ENCODE measurements around the gene MED27. TPM values are rescaled to one million over a fixed set of nuclear protein-coding genes. Genes with fewer than 3 reads are reported as not detected.

The MED27 gene
- total RNA-seq, 1 donor from 2014 or later = 41.0 TPM

DNA sequence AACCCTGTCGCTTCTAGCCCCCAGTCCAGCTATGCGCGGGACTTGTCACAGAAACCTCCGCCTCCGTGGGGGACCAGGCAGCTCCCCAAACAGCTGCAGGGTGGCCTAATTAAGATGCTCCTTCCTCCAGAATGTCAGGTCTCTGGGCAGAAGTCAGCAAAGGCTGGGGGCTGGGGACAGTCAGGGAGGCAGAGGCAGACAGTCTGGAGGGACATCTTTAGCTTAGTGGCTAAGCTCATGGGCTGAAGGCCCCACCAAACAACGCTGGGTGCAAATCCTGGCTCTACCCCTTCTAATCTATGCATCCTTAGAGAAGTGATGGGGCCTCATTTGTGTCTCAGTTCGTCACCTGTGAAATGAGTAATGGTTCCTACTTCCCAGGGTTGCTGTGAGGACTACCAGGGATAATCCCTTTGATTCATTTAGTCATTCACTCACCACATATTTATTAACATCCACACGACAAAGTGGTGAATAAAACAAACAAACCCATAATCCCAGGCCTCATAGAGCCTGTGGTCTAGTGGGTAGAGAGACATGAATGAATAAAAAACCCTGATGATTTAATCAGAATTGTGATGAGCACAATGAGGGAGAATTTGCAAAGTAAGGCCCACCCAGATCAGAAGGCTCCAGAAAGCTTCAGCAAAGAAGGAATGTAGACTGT lies 20.2 kb upstream of the MED27 start:
- intact Hi-C loops (cut with micrococcal nuclease) = no loop called here
- DNase-seq (ENCODE audit: low spot score) = no peak
- no peak overlapping the region for H3K27ac Mint-ChIP-seq
- no peaks in the 10 kb centered on the region for H3K4me1 Mint-ChIP-seq (ENCODE audit: low read depth)
- no peaks in the 10 kb centered on the region for H3K9me3 Mint-ChIP-seq
- peaks cover 18% of the 10 kb centered on the region for H3K27me3 Mint-ChIP-seq (ENCODE audit: insufficient read depth)
- no peak overlapping the region for H3K4me3 Mint-ChIP-seq
- H3K36me3 Mint-ChIP-seq (ENCODE audit: low read depth) = no peaks in the 10 kb centered on the region

DNA sequence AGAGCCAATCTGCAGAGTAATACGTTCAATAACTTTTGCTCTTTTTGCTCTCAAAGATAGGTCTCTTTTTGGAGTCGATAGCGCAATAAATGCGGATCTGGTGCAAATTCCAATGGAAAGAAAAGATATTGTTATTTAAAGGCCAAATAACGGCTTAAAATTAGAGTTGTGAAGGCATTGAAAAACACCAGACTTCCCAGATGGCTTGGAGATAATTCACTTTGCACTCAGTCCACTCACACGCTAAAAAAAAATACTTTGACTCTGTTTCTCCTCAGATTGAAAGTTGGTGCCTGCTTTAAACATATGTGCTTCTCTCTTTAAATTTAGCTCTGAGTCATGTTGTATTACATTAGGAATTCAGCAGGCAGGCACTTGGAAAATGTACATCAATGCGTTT lies 19.5 kb upstream of the MED27 start:
- Mint-ChIP-seq H3K36me3 (ENCODE audit: low read depth) (no peaks in the 10 kb centered on the region), H3K27ac (no peak overlapping the region), H3K4me1 (ENCODE audit: low read depth) (no peaks in the 10 kb centered on the region), H3K9me3 (no peaks in the 10 kb centered on the region), H3K27me3 (ENCODE audit: insufficient read depth) (peaks cover 22% of the 10 kb centered on the region), H3K4me3 (no peak overlapping the region)
- DNase-seq (ENCODE audit: low spot score) = no peak
- intact Hi-C loops (cut with micrococcal nuclease) = no loop called here

DNA sequence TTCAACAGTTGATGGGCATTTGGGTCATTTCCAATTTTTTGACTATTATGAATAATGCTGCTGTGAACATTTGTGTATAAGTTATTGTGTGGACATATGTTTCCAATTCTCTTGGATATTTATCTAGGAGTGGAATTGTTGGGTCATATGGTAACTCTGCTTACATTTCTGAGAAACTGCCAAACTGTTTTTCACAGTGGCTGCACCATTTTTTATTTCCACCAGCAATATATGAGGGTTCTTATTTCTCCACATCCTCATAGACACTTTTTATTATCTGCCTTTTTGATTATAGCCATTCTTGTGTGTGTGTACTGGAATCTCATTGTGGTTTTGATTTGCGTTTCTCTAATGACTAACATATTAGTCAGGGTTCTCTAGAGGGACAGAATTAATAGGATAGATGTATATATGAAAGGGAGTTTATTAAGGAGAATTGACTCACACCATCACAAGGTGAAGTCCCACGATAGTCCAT lies 14.7 kb upstream of the MED27 start:
- no peak for DNase-seq (ENCODE audit: low spot score)
- H3K27me3 Mint-ChIP-seq (ENCODE audit: insufficient read depth) = peaks cover 20% of the 10 kb centered on the region
- intact Hi-C loops (cut with micrococcal nuclease) = no loop called here
- no peaks in the 10 kb centered on the region for H3K4me1 Mint-ChIP-seq (ENCODE audit: low read depth)
- H3K27ac Mint-ChIP-seq = no peak overlapping the region
- no peaks in the 10 kb centered on the region for H3K9me3 Mint-ChIP-seq
- H3K4me3 Mint-ChIP-seq = no peak overlapping the region
- H3K36me3 Mint-ChIP-seq (ENCODE audit: low read depth) = no peaks in the 10 kb centered on the region

DNA sequence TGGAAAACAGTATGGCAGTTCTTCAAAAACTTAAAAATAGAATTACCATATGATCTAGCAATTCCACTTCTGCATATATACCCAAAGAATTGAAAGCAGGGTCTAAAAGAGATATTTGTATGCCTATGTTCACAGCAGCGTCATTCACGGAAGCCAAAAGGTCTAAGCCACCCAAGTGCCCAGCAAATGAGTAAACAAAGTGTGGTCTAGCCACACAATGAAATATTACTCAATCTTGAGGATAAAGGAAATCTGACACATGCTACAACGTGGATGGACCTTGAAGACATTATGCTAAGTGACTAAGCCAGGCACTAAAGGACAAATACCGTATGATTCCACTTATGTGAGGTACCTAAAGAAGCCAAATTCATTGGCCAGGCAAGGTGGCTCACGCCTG lies 11.1 kb upstream of the MED27 start:
- Mint-ChIP-seq H3K4me3 (no peak overlapping the region), H3K4me1 (ENCODE audit: low read depth) (no peaks in the 10 kb centered on the region), H3K36me3 (ENCODE audit: low read depth) (no peaks in the 10 kb centered on the region), H3K27me3 (ENCODE audit: insufficient read depth) (peaks cover 4% of the 10 kb centered on the region), H3K9me3 (no peaks in the 10 kb centered on the region), H3K27ac (no peak overlapping the region)
- intact Hi-C loops (cut with micrococcal nuclease) = no loop called here
- no peak for DNase-seq (ENCODE audit: low spot score)

DNA sequence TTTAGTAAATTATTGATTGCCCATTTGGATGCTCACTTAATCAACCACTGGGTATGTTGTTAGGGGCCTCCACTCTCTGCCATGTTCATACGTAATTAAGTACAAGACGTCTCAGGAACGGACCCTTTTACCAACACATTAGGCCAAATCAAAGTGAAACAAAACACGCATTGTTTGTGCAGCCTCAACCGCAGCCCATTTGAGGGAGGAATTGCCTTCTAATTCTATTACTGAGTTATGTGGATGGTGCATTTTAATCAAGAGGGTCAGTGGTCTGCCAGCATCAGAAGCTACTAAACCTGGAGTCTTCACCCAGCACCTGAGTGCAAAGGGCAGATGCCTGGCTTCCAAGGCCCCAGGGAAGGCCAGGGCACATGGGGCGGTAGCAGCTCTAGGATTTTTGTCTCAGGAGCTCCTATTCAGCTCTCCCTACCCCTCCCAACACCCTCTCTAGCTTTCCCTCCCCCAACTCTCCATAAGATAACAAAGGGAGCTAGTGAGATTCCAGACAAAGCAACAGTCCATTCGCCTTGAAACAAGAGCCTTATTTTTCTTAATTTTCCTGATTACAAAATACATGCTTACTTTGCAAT lies 7.9 kb upstream of the MED27 start:
- intact Hi-C loops (cut with micrococcal nuclease) = no loop called here
- H3K27ac Mint-ChIP-seq = no peak overlapping the region
- no peaks in the 10 kb centered on the region for H3K4me1 Mint-ChIP-seq (ENCODE audit: low read depth)

DNA sequence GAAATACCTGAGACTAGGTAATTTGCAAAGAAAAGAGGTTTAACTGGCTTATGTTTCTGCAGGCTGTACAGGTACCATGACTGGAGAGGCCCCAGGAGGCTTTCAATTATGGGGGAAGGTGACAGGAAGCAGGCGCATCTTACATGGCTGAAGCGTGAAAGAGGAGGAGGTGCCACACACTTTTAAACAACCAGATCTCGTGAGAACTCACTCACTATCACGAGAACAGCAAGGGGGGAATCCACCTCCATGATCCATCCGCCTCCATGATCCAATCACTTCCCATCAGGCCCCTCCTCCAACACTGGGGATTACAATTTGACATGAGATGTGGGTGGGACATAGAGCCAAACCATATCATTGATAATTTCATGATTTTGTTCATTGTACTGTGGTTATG lies 2.5 kb upstream of the MED27 start:
- Mint-ChIP-seq H3K36me3 (ENCODE audit: low read depth) (peaks cover 6% of the 10 kb centered on the region), H3K9me3 (no peaks in the 10 kb centered on the region), H3K4me1 (ENCODE audit: low read depth) (peaks cover 27% of the 10 kb centered on the region), H3K27ac (no peak overlapping the region), H3K27me3 (ENCODE audit: insufficient read depth) (peaks cover 13% of the 10 kb centered on the region), H3K4me3 (no peak overlapping the region)
- DNase-seq (ENCODE audit: low spot score) = no peak
- intact Hi-C loops (cut with micrococcal nuclease) = no loop called here

More for the DNA sequence above, 7.9 kb upstream of the MED27 start:
- H3K4me3 Mint-ChIP-seq = no peak overlapping the region
- no peaks in the 10 kb centered on the region for H3K9me3 Mint-ChIP-seq
- H3K27me3 Mint-ChIP-seq (ENCODE audit: insufficient read depth) = peaks cover 5% of the 10 kb centered on the region
- DNase-seq (ENCODE audit: low spot score) = no peak
- no peaks in the 10 kb centered on the region for H3K36me3 Mint-ChIP-seq (ENCODE audit: low read depth)

DNA sequence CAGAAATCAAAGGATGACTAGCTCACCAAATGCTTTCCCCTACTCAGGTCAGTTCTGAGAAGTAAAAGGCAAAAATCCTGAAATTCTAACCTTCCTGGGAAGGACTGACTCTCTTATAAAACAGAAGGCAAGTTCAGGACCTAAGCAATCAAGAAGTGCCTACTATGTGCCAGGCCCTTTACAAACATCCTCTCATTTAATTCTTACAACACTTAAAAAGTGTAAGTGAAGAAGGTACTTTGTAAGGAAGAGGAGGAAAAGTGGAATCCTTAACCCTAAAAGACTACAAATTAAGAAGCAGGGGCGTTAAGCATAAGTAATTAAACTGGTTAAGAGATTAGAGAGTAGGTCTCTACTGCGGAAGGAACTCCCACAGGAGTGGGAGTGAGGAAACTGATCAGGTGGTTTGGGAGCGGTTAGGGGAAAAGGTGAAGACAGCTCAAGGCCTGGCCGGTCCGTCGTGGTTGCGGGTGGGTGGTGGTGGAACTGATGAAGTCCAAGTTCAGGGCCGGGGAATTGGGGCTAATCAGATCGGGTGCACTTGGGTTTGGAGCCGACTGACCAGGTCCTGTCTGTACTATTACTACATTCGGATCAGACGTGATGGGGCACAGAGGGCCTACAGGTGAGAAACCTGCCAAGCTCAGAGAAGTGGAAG lies 839 bp downstream of the MED27 start:
- peaks cover 8% of the 10 kb centered on the region for H3K27me3 Mint-ChIP-seq (ENCODE audit: insufficient read depth)
- intact Hi-C loops (cut with micrococcal nuclease) = loop anchor here (1.0 to 5.0 kb wide), 7 partner anchors 47 to 952 kb away; partner anchors contain the start of genes AK8, NTNG2, NUP214 and SPACA9
- H3K27ac Mint-ChIP-seq = peak overlapping the region; percentile 94
- peak overlapping the region; percentile 98 for H3K4me3 Mint-ChIP-seq
- H3K36me3 Mint-ChIP-seq (ENCODE audit: low read depth) = peaks cover 13% of the 10 kb centered on the region
- DNase-seq (ENCODE audit: low spot score) = no peak
- peaks cover 45% of the 10 kb centered on the region for H3K4me1 Mint-ChIP-seq (ENCODE audit: low read depth)
- H3K9me3 Mint-ChIP-seq = no peaks in the 10 kb centered on the region

DNA sequence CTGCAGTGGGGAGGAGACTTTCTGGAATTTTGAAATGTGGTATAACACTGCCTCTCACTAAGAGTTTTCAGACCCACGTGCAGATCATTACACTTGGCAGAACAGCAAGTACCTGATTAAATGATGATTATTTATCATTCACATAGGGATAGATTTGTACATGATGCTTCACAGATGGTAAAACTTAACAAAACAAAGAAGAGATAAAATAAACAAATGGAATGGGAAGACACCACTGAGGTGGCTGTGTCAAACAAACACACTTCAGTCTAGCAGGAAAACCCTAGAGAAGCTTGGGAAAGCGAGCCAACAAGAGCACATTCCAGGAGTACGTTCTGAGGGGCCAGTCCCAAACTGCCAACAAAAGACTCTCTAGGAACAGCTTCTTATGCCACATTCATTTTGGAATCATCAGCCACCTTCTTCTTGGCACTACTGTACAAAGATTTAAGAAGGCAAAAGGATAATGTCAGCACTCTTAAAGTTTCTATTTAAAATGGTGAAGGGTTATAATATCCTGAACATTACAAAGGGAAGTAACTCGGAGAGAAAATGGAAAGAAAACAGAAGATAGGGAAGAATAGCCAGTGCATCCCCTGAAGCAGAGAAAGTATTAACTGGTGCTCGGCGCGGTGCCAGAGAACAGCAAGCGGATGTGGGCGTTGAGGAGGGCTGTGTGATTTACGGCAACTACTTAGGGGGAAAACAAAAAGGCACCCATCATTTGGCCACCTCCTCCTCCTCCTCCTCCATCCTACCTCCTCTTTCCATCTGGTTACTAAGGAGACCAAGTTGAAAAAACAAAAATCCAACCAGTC lies 1.6 kb downstream of the MED27 start:
- intact Hi-C loops (cut with micrococcal nuclease) = loop anchor here (2.0 to 5.0 kb wide), 5 partner anchors 71 to 951 kb away; partner anchors contain the start of genes AK8, NTNG2, NUP214 and SPACA9
- H3K4me3 Mint-ChIP-seq = peak overlapping the region; percentile 98
- no peaks in the 10 kb centered on the region for H3K9me3 Mint-ChIP-seq
- peak overlapping the region; percentile 94 for H3K27ac Mint-ChIP-seq
- no peak for DNase-seq (ENCODE audit: low spot score)
- peaks cover 49% of the 10 kb centered on the region for H3K4me1 Mint-ChIP-seq (ENCODE audit: low read depth)
- peaks cover 8% of the 10 kb centered on the region for H3K27me3 Mint-ChIP-seq (ENCODE audit: insufficient read depth)
- H3K36me3 Mint-ChIP-seq (ENCODE audit: low read depth) = peaks cover 17% of the 10 kb centered on the region

DNA sequence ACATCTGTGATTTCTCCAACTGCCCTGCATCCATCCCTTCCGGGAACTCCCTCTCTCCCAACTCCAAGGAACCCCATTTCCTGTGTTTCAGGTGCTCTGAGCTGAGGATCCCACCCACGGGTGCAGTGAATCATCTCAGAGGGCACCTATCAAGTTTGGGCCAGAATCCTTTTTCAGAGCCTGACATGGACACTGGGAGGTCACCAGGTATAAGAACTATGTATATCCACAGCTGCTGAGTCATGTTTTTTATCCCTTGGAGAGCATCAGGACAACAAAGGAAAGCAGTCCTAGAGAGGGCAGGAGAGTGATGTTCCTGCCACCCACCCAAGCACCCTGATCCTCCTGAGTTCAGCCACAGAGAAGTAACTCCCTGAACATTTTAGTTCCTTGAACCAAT lies 3.8 kb downstream of the MED27 start:
- H3K4me3 Mint-ChIP-seq = no peak overlapping the region
- no peak overlapping the region for H3K27ac Mint-ChIP-seq
- peaks cover 28% of the 10 kb centered on the region for H3K36me3 Mint-ChIP-seq (ENCODE audit: low read depth)
- peaks cover 50% of the 10 kb centered on the region for H3K4me1 Mint-ChIP-seq (ENCODE audit: low read depth)
- H3K9me3 Mint-ChIP-seq = no peaks in the 10 kb centered on the region
- DNase-seq (ENCODE audit: low spot score) = no peak
- intact Hi-C loops (cut with micrococcal nuclease) = loop anchor here (5.0 kb wide), 3 partner anchors 314 to 949 kb away; partner anchors contain the start of genes AK8, NUP214 and SPACA9
- H3K27me3 Mint-ChIP-seq (ENCODE audit: insufficient read depth) = peaks cover 3% of the 10 kb centered on the region

DNA sequence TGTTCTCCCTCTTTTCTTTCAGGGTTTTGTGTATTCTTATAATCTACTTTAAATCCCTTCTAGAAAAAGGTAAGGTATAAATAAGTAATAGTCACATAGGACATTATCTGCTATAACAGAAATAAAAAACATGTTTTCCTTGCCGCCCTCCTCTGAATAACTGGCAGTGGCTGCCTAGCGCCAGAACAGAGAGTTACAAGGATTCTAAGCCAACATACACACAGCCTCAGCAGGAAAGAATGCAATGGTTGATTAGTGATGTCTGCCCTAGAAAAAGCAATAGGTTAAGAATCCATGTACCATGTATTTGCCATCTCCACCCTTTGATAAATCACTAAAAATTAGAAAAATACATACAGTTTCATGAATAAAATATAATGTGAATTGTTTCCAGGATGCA lies 4.9 kb downstream of the MED27 start:
- no peak for DNase-seq (ENCODE audit: low spot score)

DNA sequence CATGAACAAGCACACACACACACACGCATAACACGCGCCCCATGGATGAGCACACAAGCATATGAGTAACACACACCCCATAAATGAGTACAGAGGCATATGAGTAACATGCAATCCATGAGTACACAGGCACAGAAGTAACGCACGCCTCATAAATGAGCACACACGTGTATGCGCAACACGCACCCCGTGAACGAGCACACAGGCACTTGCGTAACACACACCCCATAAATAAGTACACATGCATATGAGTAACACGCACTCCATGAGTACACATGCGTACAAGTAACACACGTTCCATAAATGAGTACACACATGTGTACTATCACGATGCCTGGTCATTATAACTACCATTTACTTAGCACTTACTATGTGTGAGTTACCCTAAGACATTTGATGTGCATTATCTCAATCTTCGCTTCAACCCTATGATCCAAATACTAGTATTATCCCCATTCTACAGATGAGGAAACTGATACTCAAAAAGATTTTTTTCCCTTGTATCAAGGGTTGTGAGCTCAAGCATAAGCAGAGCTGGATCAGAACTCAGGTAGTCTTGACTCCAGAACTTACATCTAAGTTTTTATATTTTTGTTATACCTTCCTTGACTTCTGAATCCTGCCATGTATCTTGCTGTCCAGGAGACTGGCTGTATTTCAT lies 7.7 kb downstream of the MED27 start:
- H3K9me3 Mint-ChIP-seq = no peaks in the 10 kb centered on the region
- no peaks in the 10 kb centered on the region for H3K27me3 Mint-ChIP-seq (ENCODE audit: insufficient read depth)
- DNase-seq (ENCODE audit: low spot score) = no peak
- H3K4me3 Mint-ChIP-seq = no peak overlapping the region
- H3K27ac Mint-ChIP-seq = no peak overlapping the region
- intact Hi-C loops (cut with micrococcal nuclease) = no loop called here
- H3K4me1 Mint-ChIP-seq (ENCODE audit: low read depth) = peaks cover 26% of the 10 kb centered on the region
- peaks cover 33% of the 10 kb centered on the region for H3K36me3 Mint-ChIP-seq (ENCODE audit: low read depth)

More for the DNA sequence above, 4.9 kb downstream of the MED27 start:
- peaks cover 46% of the 10 kb centered on the region for H3K4me1 Mint-ChIP-seq (ENCODE audit: low read depth)
- no peak overlapping the region for H3K4me3 Mint-ChIP-seq
- intact Hi-C loops (cut with micrococcal nuclease) = loop anchor here (5.0 kb wide), 3 partner anchors 312 to 947 kb away; partner anchors contain the start of genes AK8, NUP214 and SPACA9
- H3K27ac Mint-ChIP-seq = no peak overlapping the region
- no peaks in the 10 kb centered on the region for H3K27me3 Mint-ChIP-seq (ENCODE audit: insufficient read depth)
- peaks cover 28% of the 10 kb centered on the region for H3K36me3 Mint-ChIP-seq (ENCODE audit: low read depth)
- no peaks in the 10 kb centered on the region for H3K9me3 Mint-ChIP-seq
